Hypothalamus (tissue), 51 donors: Measurements from ENCODE around the gene FBXO30.
A peak's percentile ranks its signal among the peaks of the same experiment; 100 is the strongest.

Experiments
- DNase-seq, 51 donors: peaks; one replicate each; lab custom pipeline; 2025; lab: John Stamatoyannopoulos, UW

Gene FBXO30

DNA sequence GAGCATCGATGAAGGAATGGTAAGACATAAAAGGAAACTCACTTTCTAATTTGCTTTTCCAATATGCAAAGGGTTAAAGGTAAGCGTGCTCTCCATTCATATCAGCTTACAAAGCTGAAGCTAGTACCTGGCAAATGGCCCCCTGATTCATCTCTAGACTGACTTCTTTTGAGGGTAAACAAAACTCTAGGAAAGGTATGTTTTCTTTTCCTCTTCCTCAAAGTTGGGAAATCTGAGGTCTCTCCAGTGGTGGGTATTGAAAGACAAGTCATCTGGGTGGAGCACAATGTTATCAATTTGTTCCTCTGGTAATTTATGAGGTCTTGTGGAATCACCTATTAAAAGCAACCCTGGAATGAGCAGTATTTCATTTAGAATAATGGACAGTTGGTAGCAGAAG is 7.9 kb upstream of the FBXO30 start:
- DNase-seq: no peak

DNA sequence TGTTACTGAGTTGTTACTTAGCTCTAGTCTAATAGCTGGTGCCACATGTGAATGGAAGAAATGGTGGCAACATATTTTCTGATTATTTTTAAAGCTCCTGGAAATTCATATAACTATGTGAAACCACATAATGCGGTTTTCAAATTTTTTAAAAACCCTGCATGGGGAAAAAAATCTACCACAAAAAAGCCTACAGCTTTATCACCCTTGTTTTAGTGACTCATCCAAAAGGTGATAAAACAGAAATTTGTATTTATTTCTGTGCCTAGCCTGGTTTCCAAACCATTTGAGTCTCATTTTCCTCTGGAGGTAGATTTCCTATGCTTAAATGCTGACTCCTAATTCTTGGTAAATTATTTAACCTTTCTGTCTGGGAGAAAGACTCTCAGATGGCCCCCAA is 5.4 kb upstream of the FBXO30 start:
- DNase-seq: no peak

GRCh38 chr6:145818796-145819195 is 4.2 kb upstream of the FBXO30 start:
- no peak for DNase-seq

GRCh38 chr6:145816392-145816791 is 1.8 kb upstream of the FBXO30 start:
- DNase-seq: peak in 1 of 51 donors; percentile 6

DNA sequence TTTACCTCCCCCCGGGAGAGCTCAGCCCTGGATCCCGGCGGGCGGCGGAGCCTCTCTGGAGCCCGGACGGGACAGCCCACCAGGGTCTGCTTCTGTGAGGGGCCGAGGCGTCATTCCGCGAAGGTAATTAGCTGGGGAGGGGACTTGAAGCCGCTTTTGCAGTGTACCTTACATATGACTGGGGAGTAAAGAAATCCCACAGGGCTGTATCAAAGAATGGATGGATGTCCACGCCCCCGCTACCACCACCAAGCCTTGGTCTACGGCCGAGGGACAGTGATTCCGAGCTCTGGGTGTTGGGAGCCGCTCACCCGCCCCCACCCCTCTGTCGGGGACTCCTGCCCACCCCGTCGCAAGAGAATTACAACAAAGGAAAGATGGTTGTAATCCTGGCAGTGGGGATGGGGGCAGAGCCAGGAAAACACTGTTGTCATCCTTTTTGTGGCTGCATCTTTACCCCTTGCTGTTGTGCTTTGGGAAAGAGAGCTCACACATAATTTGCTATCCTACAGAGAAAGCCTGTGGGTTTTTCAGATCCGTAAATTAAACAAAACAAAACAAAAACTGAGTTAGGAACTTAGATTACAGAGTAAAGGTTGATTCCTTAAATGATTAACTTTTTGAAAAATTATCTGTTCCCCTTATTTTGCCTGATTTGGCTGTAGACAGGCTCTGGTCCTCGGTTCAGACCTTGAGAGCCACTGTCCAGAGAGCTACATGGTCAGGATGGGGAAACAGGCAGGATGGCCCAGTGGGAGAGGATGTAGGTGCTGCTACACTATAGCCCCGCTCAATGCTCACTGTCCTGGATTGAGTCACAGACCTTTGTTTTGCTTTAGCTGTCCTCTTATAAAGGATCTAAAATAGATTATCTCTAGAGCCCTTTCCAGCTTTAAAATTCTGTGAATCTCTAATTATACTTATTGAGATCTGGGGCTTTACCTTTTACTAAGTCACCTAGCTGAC is 997 bp upstream of the FBXO30 start:
- peak in 18 of 51 donors; percentile 9 to 65 (median 38) for DNase-seq

GRCh38 chr6:145814035-145814500 is 527 bp downstream of the FBXO30 start:
- DNase-seq: peak in 26 of 51 donors; percentile 3 to 67 (median 30)

DNA sequence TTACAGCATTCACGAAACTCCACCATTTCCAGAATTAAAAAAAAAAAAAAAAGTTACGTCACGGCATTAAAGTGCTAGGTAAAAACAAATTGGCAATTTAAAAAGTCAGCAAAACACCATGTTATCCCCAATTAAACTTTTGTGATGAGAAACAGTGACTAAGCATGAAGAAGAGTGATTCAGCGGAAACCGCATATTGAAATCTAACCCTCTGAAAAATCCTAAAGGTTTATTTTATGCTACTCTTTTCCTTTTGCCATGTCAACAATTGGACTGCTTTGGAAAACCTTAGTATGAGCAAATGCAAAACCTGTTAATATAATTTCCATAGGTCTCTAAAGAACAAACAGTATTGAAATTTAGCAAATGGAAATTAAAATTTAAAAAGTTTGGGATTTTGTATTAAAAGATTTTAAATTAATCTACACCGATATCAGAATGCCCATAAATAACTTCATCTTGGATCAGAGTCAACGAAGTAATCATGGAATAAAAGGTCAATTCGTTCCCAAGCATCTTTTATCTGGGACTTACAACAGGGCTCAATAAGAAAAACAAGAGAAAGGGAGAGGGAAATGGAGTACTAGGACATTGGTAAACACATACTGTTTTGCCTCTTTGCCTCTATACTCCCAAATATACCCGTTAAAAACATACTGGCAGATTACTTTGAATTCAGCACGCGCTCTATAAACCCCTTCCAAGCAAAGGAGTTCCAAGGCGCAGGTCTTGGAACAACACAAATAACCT is 1.1 kb downstream of the FBXO30 start:
- peak in 1 of 51 donors; percentile 5 for DNase-seq

GRCh38 chr6:145811741-145812140 is 2.9 kb downstream of the FBXO30 start:
- no peak for DNase-seq

- DNase-seq: no peak
These were observed 4.8 kb downstream of the FBXO30 start for GRCh38 chr6:145809785-145810184.

DNA sequence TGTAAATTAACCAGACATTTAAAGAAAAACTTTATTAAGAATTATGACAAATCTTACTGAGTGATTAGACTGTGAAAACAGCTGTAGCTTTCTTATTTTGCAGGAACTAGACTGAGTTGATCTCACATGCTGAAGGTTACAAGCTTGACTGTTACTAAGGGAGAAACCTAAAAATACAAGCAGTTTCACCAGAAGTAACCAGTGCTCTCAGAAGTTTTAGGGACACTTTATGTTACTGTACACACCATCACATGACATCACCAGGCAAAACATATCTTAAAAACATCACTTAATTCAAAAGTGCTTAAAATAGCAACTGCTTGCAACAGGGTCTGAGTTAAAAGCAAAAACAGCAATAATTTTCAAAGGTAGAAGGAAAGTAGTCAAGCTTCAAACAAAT is 5.4 kb downstream of the FBXO30 start:
- no peak for DNase-seq

GRCh38 chr6:145808239-145808638 is 6.4 kb downstream of the FBXO30 start:
- DNase-seq: no peak

GRCh38 chr6:145802141-145802540 is 12.5 kb downstream of the FBXO30 start:
- no peak for DNase-seq

DNA sequence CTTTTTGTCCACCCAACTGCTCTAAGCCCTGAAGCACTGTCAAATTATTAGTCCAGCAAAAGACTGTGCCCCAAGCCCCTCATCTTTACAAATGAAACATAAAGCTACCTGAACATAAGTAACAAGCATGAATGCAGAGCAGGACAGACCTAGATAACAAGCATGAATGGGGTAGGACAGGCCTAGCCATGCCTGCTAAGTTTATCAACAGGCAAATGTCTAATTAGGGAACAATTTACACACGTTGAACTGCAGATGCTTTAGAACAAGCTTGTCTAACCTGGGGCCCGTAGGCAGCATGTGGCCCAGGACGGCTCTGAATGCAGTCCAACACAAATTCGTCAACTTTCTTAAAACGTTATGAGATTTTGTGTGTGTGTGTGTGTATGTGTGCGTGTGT is 13.6 kb downstream of the FBXO30 start:
- DNase-seq: no peak

DNA sequence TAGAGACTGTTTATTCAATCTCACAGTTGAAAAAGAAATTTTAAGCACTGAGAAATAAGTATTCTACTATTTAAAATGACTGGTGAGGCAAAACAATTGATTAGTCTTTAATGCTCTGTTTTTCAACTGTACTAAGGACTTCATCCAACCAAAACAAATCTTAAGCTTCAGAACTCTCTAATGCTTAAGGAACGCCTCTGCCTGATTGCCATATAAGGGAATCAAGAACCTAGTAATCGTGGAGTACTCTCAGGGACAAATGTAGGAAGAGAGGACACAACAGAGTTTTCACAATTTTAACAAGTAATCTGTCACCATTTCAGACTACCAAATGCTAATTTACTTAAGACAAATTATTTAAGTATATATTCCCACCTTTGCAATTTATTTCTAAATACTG is 16.1 kb downstream of the FBXO30 start:
- DNase-seq: no peak

DNA sequence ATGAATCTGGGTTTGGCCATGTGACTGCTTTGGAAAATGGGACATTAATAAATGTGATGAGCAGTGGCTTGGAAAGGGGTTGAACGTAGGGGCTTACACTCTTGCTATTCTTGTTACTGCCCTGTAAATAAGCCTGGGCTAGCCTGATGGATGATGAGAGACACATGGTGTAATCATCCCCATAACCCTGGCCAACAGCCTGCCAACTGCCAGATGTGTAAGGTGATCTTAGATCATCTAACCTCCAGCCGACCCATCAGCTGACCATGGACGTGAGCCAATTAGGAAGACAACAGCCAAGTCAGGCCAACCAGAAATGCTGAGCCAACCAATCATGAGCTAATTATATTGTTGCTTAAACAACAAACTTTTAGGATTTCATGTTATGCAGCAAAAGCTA is 25.2 kb downstream of the FBXO30 start:
- DNase-seq: no peak

DNA sequence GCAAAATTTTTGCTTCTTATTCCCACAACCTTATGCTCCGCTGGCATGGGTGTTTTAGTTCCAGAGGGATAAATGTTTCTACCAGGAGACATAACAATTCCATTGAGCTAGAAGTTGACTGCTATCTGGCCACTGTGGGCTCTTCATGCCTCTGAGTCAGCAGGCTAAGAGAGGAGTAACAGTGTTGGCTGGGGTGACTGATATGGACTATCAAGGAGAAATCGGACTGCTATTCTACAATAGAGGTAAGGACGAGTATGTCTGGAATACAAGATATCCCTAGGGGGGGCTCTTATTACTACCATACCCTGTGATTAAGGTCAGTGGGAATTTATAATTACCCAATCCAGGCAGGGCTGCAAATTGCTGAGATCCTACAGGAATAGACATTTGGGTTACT is 26.9 kb downstream of the FBXO30 start:
- no peak for DNase-seq

- DNase-seq: no peak
These were observed 29.9 kb downstream of the FBXO30 start for GRCh38 chr6:145784683-145785082.

GRCh38 chr6:145783796-145784195 is 30.8 kb downstream of the FBXO30 start:
- no peak for DNase-seq

DNA sequence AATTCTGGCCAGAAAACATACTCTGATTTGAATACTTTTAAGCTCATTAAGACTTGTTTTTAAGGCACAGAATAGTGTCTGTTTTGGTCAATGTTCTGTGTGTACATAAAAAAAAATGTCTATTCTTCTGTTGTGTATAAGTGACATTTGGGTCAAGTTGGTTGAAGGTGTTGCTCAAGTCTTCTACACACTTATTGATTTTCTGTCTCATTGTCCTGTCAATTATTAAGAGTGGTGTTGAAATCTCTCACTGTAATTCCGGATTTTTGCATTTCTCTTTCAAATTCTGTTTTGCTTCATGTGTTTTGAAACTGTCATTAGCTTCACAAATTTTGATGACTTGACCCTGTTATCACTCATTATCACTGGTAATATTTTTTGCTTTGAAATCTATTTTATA is 41.7 kb downstream of the FBXO30 start:
- DNase-seq: no peak

- DNase-seq: no peak
These were observed 49.1 kb downstream of the FBXO30 start for GRCh38 chr6:145765449-145765848.

GRCh38 chr6:145763742-145764141 is 50.9 kb downstream of the FBXO30 start:
- DNase-seq: no peak

- no peak for DNase-seq
These were observed 53.0 kb downstream of the FBXO30 start for GRCh38 chr6:145761584-145761983.
